Mesenchymal stem cell (in vitro differentiated cells and primary cell): ENCODE measurements around the gene RHBDL1.

Source experiments
- DNase-seq: peaks from one replicate; pipeline ENCODE4 v3.0.0-alpha.2; 2013
- H2AFZ ChIP-seq: one replicate; pipeline ENCODE4 v1.6.1; 2013; ENCODE audit warnings: low read depth, mild to moderate bottlenecking, control low read depth, inconsistent platforms, low read length, moderate library complexity
- H2AK5ac ChIP-seq: 2 replicates; pipeline ENCODE4 v1.6.1; 2013; ENCODE audit warnings: low read length, moderate library complexity, mild to moderate bottlenecking, inconsistent platforms; ENCODE audit not compliant: severe bottlenecking
- H2BK120ac ChIP-seq: one replicate; pipeline ENCODE4 v1.6.1; 2013; ENCODE audit warnings: low read depth, mild to moderate bottlenecking, inconsistent platforms, low read length, moderate library complexity
- H2BK12ac ChIP-seq, 2 experiments: one replicate each; pipeline ENCODE4 v1.6.1; 2013; ENCODE audit warnings: inconsistent platforms in 2 of 2, low read length in 2 of 2, mild to moderate bottlenecking in 2 of 2, moderate library complexity in 2 of 2, control low read depth in 1 of 2
- H2BK15ac ChIP-seq: one replicate; pipeline ENCODE4 v1.6.1; 2013; ENCODE audit warnings: mild to moderate bottlenecking, low read depth, inconsistent platforms; ENCODE audit not compliant: poor library complexity, severe bottlenecking
- H2BK5ac ChIP-seq: 2 replicates; pipeline ENCODE4 v1.6.1; 2013; ENCODE audit warnings: low read depth, mild to moderate bottlenecking, low read length, control low read depth, inconsistent platforms; ENCODE audit not compliant: poor library complexity, severe bottlenecking
- H3K14ac ChIP-seq, 2 experiments: one replicate each; pipeline ENCODE4 v1.6.1; 2013; ENCODE audit warnings: inconsistent platforms in 2 of 2, low read length in 2 of 2, control low read depth in 1 of 2, mild to moderate bottlenecking in 1 of 2, moderate library complexity in 1 of 2
- H3K18ac ChIP-seq, 2 experiments: one replicate each; pipeline ENCODE4 v1.6.1; 2013; ENCODE audit warnings: inconsistent platforms in 2 of 2, low read length in 2 of 2, control low read depth in 1 of 2, low read depth in 1 of 2, mild to moderate bottlenecking in 1 of 2
- H3K23ac ChIP-seq, 2 experiments: one replicate each; pipeline ENCODE4 v1.6.1; 2013; ENCODE audit warnings: inconsistent platforms in 2 of 2, low read length in 2 of 2, mild to moderate bottlenecking in 2 of 2, moderate library complexity in 2 of 2, control low read depth in 1 of 2
- H3K27ac ChIP-seq: 2 replicates; pipeline ENCODE4 v1.5.1; 2013; ENCODE audit warnings: mild to moderate bottlenecking, moderate library complexity, low read length, control low read depth, inconsistent platforms; ENCODE audit not compliant: poor library complexity, severe bottlenecking
- H3K27me3 ChIP-seq, 2 experiments: 2 replicates each; pipeline versions ENCODE4 v1.6.1 to v1.7.0; 2013; ENCODE audit warnings: low read length in 2 of 2, mild to moderate bottlenecking in 2 of 2, moderate library complexity in 2 of 2, control low read depth in 1 of 2, inconsistent platforms in 1 of 2; ENCODE audit not compliant: control insufficient read depth in 1 of 2, insufficient read depth in 1 of 2
- H3K36me3 ChIP-seq, 2 experiments: 2 replicates each; pipeline versions ENCODE4 v1.6.1 to v1.7.0; 2013; ENCODE audit warnings: low read length in 2 of 2, control low read depth in 1 of 2, inconsistent platforms in 1 of 2, low read depth in 1 of 2, mild to moderate bottlenecking in 1 of 2; ENCODE audit not compliant: insufficient read depth in 2 of 2, control insufficient read depth in 1 of 2
- H3K4ac ChIP-seq, 2 experiments: one replicate each; pipeline ENCODE4 v1.6.1; 2013; ENCODE audit warnings: inconsistent platforms in 2 of 2, low read length in 2 of 2, mild to moderate bottlenecking in 2 of 2, moderate library complexity in 2 of 2, control low read depth in 1 of 2, low read depth in 1 of 2
- H3K4me1 ChIP-seq: 2 replicates; pipeline ENCODE4 v1.6.1; 2013; ENCODE audit warnings: low read depth, low read length, control low read depth; ENCODE audit not compliant: control insufficient read depth, insufficient read depth
- H3K4me2 ChIP-seq: 2 replicates; pipeline ENCODE4 v1.6.1; 2013; ENCODE audit warnings: low read length, mild to moderate bottlenecking, inconsistent platforms; ENCODE audit not compliant: poor library complexity, severe bottlenecking
- H3K4me3 ChIP-seq, 2 experiments: 2 replicates each; pipeline versions ENCODE4 v1.5.1 to v1.7.0; 2013; ENCODE audit warnings: low read length in 2 of 2, mild to moderate bottlenecking in 2 of 2, control low read depth in 1 of 2, low read depth in 1 of 2; ENCODE audit not compliant: insufficient read depth in 1 of 2
- H3K79me1 ChIP-seq: replicated peaks from 2 replicates; pipeline ENCODE4 v1.6.1; 2013; ENCODE audit warnings: mild to moderate bottlenecking, control low read depth, low read length, inconsistent platforms; ENCODE audit not compliant: poor library complexity, severe bottlenecking
- H3K9ac ChIP-seq: 2 replicates; pipeline ENCODE4 v1.7.0; 2013; ENCODE audit warnings: mild to moderate bottlenecking, low read length, moderate library complexity
- H3K9me3 ChIP-seq: 2 replicates; pipeline ENCODE4 v1.7.0; 2013; ENCODE audit warnings: mild to moderate bottlenecking, low read length; ENCODE audit not compliant: control insufficient read depth
- H4K8ac ChIP-seq: one replicate; pipeline ENCODE4 v1.6.1; 2013; ENCODE audit warnings: inconsistent platforms, mild to moderate bottlenecking, low read length, moderate library complexity
- H4K91ac ChIP-seq: one replicate; pipeline ENCODE4 v1.6.1; 2013; ENCODE audit warnings: mild to moderate bottlenecking, low read length, inconsistent platforms
- whole genome bisulfite sequencing: methylation state at CpG from one replicate; pipeline ENCODE4 v1.1.7; 2013; ENCODE audit warnings: mixed read lengths; 5-methylcytosine and 5-hydroxymethylcytosine counted together

Gene RHBDL1

GRCh38 chr16:660132-660458 is 15.4 kb upstream of the RHBDL1 start:
- no peak for DNase-seq
- no peak overlapping the region for H2BK15ac ChIP-seq
- H3K23ac ChIP-seq, result no peak overlapping the region
- no peak overlapping the region for H3K9ac ChIP-seq
- peak overlapping the region; percentile 52 for H4K8ac ChIP-seq
- WGBS, result 77% methylated on average over 6 of the region's 6 CpGs
- H2BK12ac ChIP-seq, result no peak overlapping the region
- H2AFZ ChIP-seq, result no peak overlapping the region
- no peak overlapping the region for H3K27ac ChIP-seq
- no peak overlapping the region for H3K4ac ChIP-seq
- no peak overlapping the region for H2BK120ac ChIP-seq
- no peaks in the 10 kb centered on the region for H3K79me1 ChIP-seq
- no peaks in the 10 kb centered on the region for H3K27me3 ChIP-seq
- H3K4me2 ChIP-seq, result no peak overlapping the region
- H4K91ac ChIP-seq, result peak overlapping the region; percentile 40
- no peak overlapping the region for H2BK5ac ChIP-seq
- H3K4me3 ChIP-seq, result no peak overlapping the region
- no peak overlapping the region for H3K18ac ChIP-seq
- peaks cover 0 to 67% of the 10 kb centered on the region in 2 experiments for H3K36me3 ChIP-seq
- H3K14ac ChIP-seq, result no peak overlapping the region
- no peak overlapping the region for H2AK5ac ChIP-seq
- H3K4me1 ChIP-seq, result peaks cover 17% of the 10 kb centered on the region
- H3K9me3 ChIP-seq, result no peaks in the 10 kb centered on the region

- Histone ChIP-seq H3K9ac (peak overlapping the region; percentile 15), H3K36me3 (peaks cover 0 to 61% of the 10 kb centered on the region in 2 experiments), H3K4me1 (peaks cover 17% of the 10 kb centered on the region), H2BK5ac (no peak overlapping the region), H2BK12ac (peak overlapping the region; percentile 29 to 69), H3K18ac (peak overlapping the region; percentile 15 to 64), H2AK5ac (no peak overlapping the region), H4K91ac (peak overlapping the region; percentile 64), H3K4me3 (no peak overlapping the region), H3K4me2 (peak overlapping the region; percentile 35), H3K14ac (no peak overlapping the region), H3K4ac (no peak overlapping the region), H3K27me3 (no peaks in the 10 kb centered on the region), H2AFZ (no peak overlapping the region), H3K79me1 (no peaks in the 10 kb centered on the region), H2BK15ac (peak overlapping the region; percentile 33), H3K27ac (no peak overlapping the region), H4K8ac (peak overlapping the region; percentile 92), H3K9me3 (no peaks in the 10 kb centered on the region), H2BK120ac (no peak overlapping the region), H3K23ac (no peak overlapping the region)
- 34% methylated on average over 25 of the region's 43 CpGs for WGBS
- peak; percentile 90 for DNase-seq
Measured at GRCh38 chr16:660459-661183, 14.8 kb upstream of the RHBDL1 start.

- peak overlapping the region; percentile 35 for H3K4me2 ChIP-seq
- peaks cover 17% of the 10 kb centered on the region for H3K4me1 ChIP-seq
- H3K4me3 ChIP-seq, result no peak overlapping the region
- H2AK5ac ChIP-seq, result peak overlapping the region; percentile 56
- no peak overlapping the region for H3K23ac ChIP-seq
- no peak overlapping the region for H2BK5ac ChIP-seq
- peak overlapping the region; percentile 15 for H3K9ac ChIP-seq
- peak overlapping the region; percentile 33 for H2BK15ac ChIP-seq
- H2AFZ ChIP-seq, result no peak overlapping the region
- H3K14ac ChIP-seq, result no peak overlapping the region
- H3K36me3 ChIP-seq, result peaks cover 3 to 59% of the 10 kb centered on the region in 2 experiments
- WGBS, result 75% methylated on average over 33 of the region's 35 CpGs
- no peak overlapping the region for H2BK120ac ChIP-seq
- H3K18ac ChIP-seq, result peak overlapping the region; percentile 15 to 64
- H4K91ac ChIP-seq, result peak overlapping the region; percentile 64
- no peak for DNase-seq
- no peaks in the 10 kb centered on the region for H3K27me3 ChIP-seq
- no peaks in the 10 kb centered on the region for H3K9me3 ChIP-seq
- H2BK12ac ChIP-seq, result peak overlapping the region; percentile 29 to 69
- H4K8ac ChIP-seq, result peak overlapping the region; percentile 92
- H3K4ac ChIP-seq, result peak overlapping the region in 1 of 2 experiments; percentile 31
- H3K79me1 ChIP-seq, result no peaks in the 10 kb centered on the region
- H3K27ac ChIP-seq, result no peak overlapping the region
Measured at GRCh38 chr16:661184-661821, 14.2 kb upstream of the RHBDL1 start.

- Histone ChIP-seq H4K8ac (no peak overlapping the region), H3K79me1 (no peaks in the 10 kb centered on the region), H3K9me3 (no peaks in the 10 kb centered on the region), H3K4me1 (peaks cover 17% of the 10 kb centered on the region), H3K27ac (no peak overlapping the region), H3K14ac (no peak overlapping the region), H3K4me2 (no peak overlapping the region), H3K36me3 (peaks cover 3 to 57% of the 10 kb centered on the region in 2 experiments), H2BK12ac (no peak overlapping the region), H2AFZ (no peak overlapping the region), H4K91ac (peak overlapping the region; percentile 63), H3K4ac (no peak overlapping the region), H2BK5ac (no peak overlapping the region), H3K18ac (no peak overlapping the region), H3K27me3 (no peaks in the 10 kb centered on the region), H3K4me3 (no peak overlapping the region), H2AK5ac (no peak overlapping the region), H3K23ac (no peak overlapping the region), H2BK15ac (no peak overlapping the region), H2BK120ac (no peak overlapping the region), H3K9ac (no peak overlapping the region)
- WGBS, result 97% methylated on average over 19 of the region's 19 CpGs
- no peak for DNase-seq
Measured at GRCh38 chr16:662095-662494, 13.4 kb upstream of the RHBDL1 start.
